ENCODE results near the gene KLHL30. TPM values are rescaled to one million over a fixed set of nuclear protein-coding genes. Genes with fewer than 3 reads are reported as not detected.
"Not testable (repeated sequence)": the region's sequence is repeated elsewhere in the genome, so short reads cannot be mapped to it uniquely, and the experiment has no call there.

KLHL30 gene
- total RNA-seq, 2 donors from 2014 or later: 0.18 to 0.28 TPM

GRCh38 chr2:238168196-238169047, 30.0 kb downstream of the KLHL30 start:
- DNase-seq (no peak), ATAC-seq (no peak)
- intact Hi-C loops (cut with DNase I, micrococcal nuclease): loop anchor here in 1 of 2 donors (10.0 kb wide), 1 partner anchor 96 kb away; no protein-coding TSS in a partner anchor

- intact Hi-C loops (cut with DNase I, micrococcal nuclease): loop anchor here in 1 of 2 donors (10.0 kb wide), 1 partner anchor 96 kb away; no protein-coding TSS in a partner anchor
- ATAC-seq (peak; percentile 35), DNase-seq (no peak)
Measured at GRCh38 chr2:238169048-238169707, 30.7 kb downstream of the KLHL30 start.

DNA sequence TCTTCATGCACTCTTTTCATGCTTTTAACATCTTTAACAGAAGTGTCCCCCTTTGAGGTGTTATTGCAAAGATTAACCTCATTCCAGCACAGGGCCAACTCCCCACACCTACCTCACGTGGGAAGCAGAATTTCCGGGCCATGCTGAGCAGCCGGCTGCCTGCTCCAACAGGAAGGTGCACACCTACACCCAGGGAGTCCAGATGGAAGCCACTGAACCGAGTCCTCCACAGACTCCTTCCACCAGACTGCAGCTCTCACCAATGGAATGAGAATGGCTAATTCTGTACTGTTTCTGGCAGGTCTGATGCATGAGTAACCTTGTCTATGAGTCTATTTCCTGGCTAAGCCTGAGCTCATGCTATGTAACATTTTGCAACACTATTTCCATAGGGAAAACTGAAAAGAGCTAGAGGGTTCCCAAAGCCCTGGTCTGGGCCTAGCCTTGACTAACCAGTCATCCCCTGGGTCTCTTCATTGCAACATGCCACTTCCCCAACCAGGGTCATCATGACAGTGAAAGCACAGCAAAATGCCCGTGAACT, 31.3 kb downstream of the KLHL30 start:
- DNase-seq: no peak
- intact Hi-C loops (cut with DNase I, micrococcal nuclease): loop anchor here in 1 of 2 donors (10.0 kb wide), 1 partner anchor 95 kb away; no protein-coding TSS in a partner anchor

GRCh38 chr2:238170386-238171071, 32.1 kb downstream of the KLHL30 start:
- DNase-seq: no peak
- intact Hi-C loops (cut with DNase I, micrococcal nuclease): no loop called here
- no peak for ATAC-seq

More for the DNA sequence above, 31.3 kb downstream of the KLHL30 start:
- no peak for ATAC-seq

GRCh38 chr2:238171072-238171431, 32.6 kb downstream of the KLHL30 start:
- ATAC-seq; DNase-seq; intact Hi-C loops (cut with DNase I, micrococcal nuclease): not testable (repeated sequence)

DNA sequence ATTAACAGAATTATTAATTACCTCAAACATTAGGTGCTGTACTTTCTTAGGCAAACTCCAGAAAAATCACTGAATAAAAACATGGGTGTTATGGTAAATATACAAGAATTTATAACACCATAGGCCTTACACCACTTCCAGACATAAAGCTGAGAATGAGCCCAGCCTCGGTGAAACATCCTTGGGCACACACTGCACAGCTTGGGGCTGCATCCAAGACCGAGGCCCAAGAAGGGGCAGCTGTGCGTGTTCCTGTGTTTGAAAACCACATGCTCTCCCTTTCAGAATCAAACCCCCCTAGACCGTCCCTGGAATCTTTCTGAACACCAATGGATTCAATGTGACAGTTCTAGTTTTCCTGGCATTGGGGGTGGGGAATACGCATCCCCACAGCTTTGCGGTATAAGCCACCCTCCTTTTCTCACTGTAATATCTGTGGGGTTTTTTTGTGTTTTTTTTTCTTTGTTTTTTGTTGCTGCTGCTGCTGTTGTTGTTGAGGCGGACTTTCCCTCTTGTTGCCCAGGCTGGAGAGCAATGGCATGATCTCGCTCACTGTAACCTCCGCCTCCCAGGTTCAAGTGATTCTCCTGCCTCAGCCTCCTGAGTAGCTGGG, 33.2 kb downstream of the KLHL30 start:
- ATAC-seq: no peak
- DNase-seq: no peak

DNA sequence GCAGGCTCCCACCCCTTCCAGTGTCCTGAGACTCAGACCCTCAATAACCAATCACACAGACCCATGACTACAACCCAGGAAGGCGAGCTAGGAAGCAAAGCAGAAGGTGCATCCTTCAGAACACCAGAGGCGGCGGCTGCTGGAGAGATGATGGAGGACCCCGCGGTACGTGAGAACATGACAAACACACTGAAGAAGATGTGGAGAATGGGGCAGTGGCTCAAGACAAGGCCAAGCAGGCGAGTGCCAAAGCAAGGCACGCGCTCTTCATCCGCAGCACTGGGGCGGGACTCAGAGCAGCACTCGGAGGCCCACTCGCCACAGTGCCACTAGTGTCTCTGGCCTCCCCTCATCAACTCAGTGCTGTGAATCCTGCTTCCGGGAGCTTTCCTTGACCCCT, 34.0 kb downstream of the KLHL30 start:
- intact Hi-C loops (cut with DNase I, micrococcal nuclease): no loop called here
- DNase-seq (no peak), ATAC-seq (no peak)

More for the DNA sequence above, 33.2 kb downstream of the KLHL30 start:
- intact Hi-C loops (cut with DNase I, micrococcal nuclease): no loop called here

- DNase-seq: no peak
- no peak for ATAC-seq
- intact Hi-C loops (cut with DNase I, micrococcal nuclease): no loop called here
Measured at GRCh38 chr2:238173692-238174091, 35.2 kb downstream of the KLHL30 start.

DNA sequence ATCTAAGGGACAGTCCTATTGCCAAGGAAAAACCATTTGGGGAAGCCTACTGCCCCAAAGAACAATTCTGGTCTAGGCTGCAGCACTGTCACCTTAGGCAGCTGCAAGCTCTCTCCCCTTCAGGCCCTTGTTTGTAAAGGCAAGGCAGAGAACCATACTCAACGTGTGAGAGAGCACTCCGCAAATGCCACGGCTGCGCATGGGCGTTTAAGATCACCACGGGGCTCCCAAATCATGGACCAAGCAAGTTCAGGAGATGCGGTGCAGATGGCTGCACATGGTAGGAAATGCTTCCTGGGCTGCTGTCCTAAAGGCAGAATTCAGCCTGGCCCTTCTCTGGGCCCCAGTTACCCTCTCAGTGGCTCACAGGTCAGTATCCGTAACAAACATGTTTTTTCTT, 35.8 kb downstream of the KLHL30 start:
- ATAC-seq: no peak
- intact Hi-C loops (cut with DNase I, micrococcal nuclease): no loop called here
- DNase-seq: no peak

DNA sequence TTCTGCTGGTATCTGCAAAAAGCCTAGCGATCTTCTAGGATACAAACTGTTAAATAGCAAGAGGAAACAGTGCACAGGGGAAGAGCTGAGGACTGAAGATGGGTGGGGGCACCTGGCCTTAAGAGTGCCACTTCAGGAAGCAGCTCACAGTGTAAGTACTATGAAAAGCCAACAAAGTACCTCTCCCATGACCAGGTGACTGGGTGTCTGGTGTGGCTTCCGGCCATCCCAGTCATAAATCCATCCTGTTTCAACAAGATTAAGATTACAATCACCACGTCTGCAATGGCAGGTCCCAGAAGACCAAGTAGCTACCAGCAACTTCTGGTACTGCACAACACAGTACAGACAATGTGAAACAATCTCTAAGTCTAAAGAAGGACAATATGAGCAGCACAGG, 36.2 kb downstream of the KLHL30 start:
- DNase-seq (peak; percentile 47 to 60), ATAC-seq (peak; percentile 98)
- intact Hi-C loops (cut with DNase I, micrococcal nuclease): no loop called here

- intact Hi-C loops (cut with DNase I, micrococcal nuclease): no loop called here
- no peak for ATAC-seq
- DNase-seq: no peak
Measured at GRCh38 chr2:238176613-238177012, 38.1 kb downstream of the KLHL30 start.

DNA sequence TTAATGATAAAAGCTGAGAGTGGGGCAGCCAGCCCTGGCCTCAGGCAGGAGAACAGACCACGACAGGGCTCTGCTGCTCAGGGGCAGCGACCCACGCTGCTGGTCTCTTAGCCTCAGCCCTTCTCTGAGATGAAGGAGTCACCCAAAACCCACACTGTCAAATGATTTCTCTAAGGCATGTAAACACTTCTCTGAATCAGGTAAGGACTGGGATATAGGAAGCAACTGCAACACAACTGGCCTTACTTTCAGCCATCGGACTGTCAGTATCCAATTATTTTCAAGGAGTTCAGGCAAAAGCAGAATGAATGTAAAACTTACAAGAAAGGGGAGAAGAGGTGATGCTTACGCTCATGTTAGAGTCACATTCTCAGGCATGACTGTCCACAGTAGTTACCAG, 42.1 kb downstream of the KLHL30 start:
- intact Hi-C loops (cut with DNase I, micrococcal nuclease): no loop called here

DNA sequence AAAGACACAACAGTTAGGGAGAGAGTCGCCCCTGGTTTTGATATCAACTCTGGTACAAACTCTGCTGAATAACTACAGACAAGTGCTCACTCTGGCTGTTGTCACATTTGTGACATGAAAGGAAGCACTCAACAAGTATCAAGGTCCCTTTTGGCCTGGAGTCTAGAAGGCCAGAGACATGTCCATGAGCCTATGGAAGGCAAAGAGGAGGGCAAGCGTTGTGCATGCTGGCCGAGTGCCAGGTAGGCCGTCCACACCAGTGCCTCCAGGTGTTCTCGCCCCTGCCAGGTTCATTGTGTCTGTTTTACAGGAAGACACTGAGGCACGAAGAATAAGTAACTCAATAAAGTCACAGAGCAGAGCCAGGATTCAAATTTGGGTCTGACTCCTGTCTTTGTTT, 43.9 kb downstream of the KLHL30 start:
- no peak for ATAC-seq
- DNase-seq: no peak
- intact Hi-C loops (cut with DNase I, micrococcal nuclease): no loop called here

More for the DNA sequence above, 42.1 kb downstream of the KLHL30 start:
- no peak for DNase-seq
- ATAC-seq: no peak

GRCh38 chr2:238183821-238184220, 45.4 kb downstream of the KLHL30 start:
- no peak for DNase-seq
- intact Hi-C loops (cut with DNase I, micrococcal nuclease): no loop called here

GRCh38 chr2:238187618-238188548, 49.4 kb downstream of the KLHL30 start:
- DNase-seq (no peak), ATAC-seq (no peak)
- intact Hi-C loops (cut with DNase I, micrococcal nuclease): no loop called here

More at GRCh38 chr2:238183821-238184220, 45.4 kb downstream of the KLHL30 start:
- ATAC-seq: no peak

DNA sequence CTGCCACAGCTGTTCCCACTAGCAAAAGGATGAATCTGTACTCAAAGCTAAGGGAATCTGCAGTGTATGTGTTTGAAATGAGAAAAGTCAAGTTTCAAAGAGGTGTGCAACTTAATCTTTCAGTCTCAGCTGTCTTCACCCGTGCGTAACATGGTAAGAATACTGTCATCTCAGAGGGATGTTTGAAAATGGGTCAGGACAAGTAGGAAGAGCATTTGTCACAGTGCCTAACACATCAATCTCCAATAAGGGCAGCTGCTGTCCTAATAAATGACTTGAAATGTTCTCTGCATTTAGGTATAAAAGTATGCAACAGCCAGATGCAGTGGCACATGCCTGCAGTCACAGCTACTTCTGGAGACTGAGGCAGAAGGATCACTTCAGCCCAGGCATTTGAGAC, 52.0 kb downstream of the KLHL30 start:
- ATAC-seq (no peak), DNase-seq (no peak)
- intact Hi-C loops (cut with DNase I, micrococcal nuclease): no loop called here
